ENCODE results near the gene TNFRSF21.
"Not testable (repeated sequence)": the region's sequence is repeated elsewhere in the genome, so short reads cannot be mapped to it uniquely, and the experiment has no call there.

- TF ChIP-seq POLR2A, CTCF (IDR thresholded peaks at IDR 0.05): not testable (repeated sequence)
Measured at GRCh38 chr6:47328139-47328538, 18.4 kb upstream of the TNFRSF21 start.
